Vagina (tissue), 2 donors: Measurements from ENCODE around the gene CABLES2. TPM values are rescaled to one million over a fixed set of nuclear protein-coding genes. Genes with fewer than 3 reads are reported as not detected.

Experiments used
- DNase-seq, 2 donors: peaks; one replicate each; pipeline ENCODE4 v3.0.0-alpha.2; 2017; ENCODE audit errors: extremely low spot score in 2 of 2
- H3K27ac ChIP-seq: fragments of 200-600 bp; sonication (generic); one replicate; pipeline ENCODE4 v1.5.1; 2019
- H3K27me3 ChIP-seq: fragments of 200-600 bp; sonication (generic); one replicate; pipeline ENCODE4 v1.5.1; 2019
- H3K36me3 ChIP-seq, 2 donors: fragments of 200-600 bp; sonication (generic); one replicate each; pipeline ENCODE4 v1.5.1; 2017 to 2019
- H3K4me1 ChIP-seq: fragments of 200-600 bp; sonication (generic); one replicate; pipeline ENCODE4 v1.5.1; 2019
- H3K4me3 ChIP-seq, 2 donors: fragments of 200-600 bp; sonication (generic); 1 replicate in 1 of 2; 2 replicates in 1 of 2; pipeline ENCODE4 v1.5.1; 2016 to 2019
- H3K9me3 ChIP-seq: fragments of 200-600 bp; sonication (generic); one replicate; pipeline ENCODE4 v1.5.1; 2019
- CTCF ChIP-seq, 3 experiments: fragments of 450-650 bp in 2 of 3; fragments of 200-600 bp in 1 of 3; sonication (generic) in 1 of 3; IDR thresholded peaks; one replicate each; pipeline ENCODE4 v1.5.1; 2017 to 2019; ENCODE audit warnings: antibody characterized with exemption in 3 of 3, mild to moderate bottlenecking in 2 of 3, moderate library complexity in 2 of 3
- POLR2A ChIP-seq, 2 donors: fragments of 450-650 bp; IDR thresholded peaks; one replicate each; pipeline ENCODE4 v1.6.1; 2017; ENCODE audit warnings: antibody characterized with exemption in 2 of 2, mild to moderate bottlenecking in 2 of 2, moderate library complexity in 2 of 2
- POLR2AphosphoS5 ChIP-seq, 2 donors: sonication (generic); formaldehyde crosslinking; IDR thresholded peaks; one replicate each; pipeline ENCODE4 v1.9.0; 2017; ENCODE audit warnings: antibody characterized with exemption in 2 of 2, mild to moderate bottlenecking in 2 of 2, low read depth in 1 of 2; ENCODE audit not compliant: insufficient read depth in 1 of 2
- intact Hi-C: fragments of 100-400 bp; cut with DNase I; formaldehyde crosslinking; loops from one replicate; pipeline ENCODE4 v1.15.1; 2023
- total RNA-seq: library from RNA; depleted of rRNA; stranded (reverse); fragments of >200 nt; gene quantifications from one replicate; pipeline ENCODE4 v1.2.3, GENCODE V29; 2016

CABLES2 gene
- total RNA-seq, 1 donor from 2014 or later = 1.5 TPM

GRCh38 chr20:62410746-62411478 lies 3.8 kb upstream of the CABLES2 start:
- Histone ChIP-seq H3K27ac (no peak overlapping the region), H3K4me3 (no peak overlapping the region), H3K36me3 (no peaks in the 10 kb centered on the region), H3K27me3 (no peaks in the 10 kb centered on the region), H3K4me1 (peaks cover 25% of the 10 kb centered on the region), H3K9me3 (no peaks in the 10 kb centered on the region)
- intact Hi-C loops = loop anchor here (10.0 kb wide), 1 partner anchor 404 kb away; the partner anchor contains the start of gene COL9A3
- TF ChIP-seq POLR2AphosphoS5 (IDR thresholded peaks at IDR 0.05; ENCODE audit: insufficient read depth in 1 of 2, low read depth in 1 of 2) (no peak), POLR2A (IDR thresholded peaks at IDR 0.05) (no peak), CTCF (IDR thresholded peaks at IDR 0.05) (no peak)
- no peak for DNase-seq

- DNase-seq = no peak
- intact Hi-C loops = loop anchor here (10.0 kb wide), 1 partner anchor 405 kb away; the partner anchor contains the start of gene COL9A3
- peaks cover 33% of the 10 kb centered on the region for H3K4me1 ChIP-seq
Observed at GRCh38 chr20:62409931-62410745, 3.1 kb upstream of the CABLES2 start.

DNA sequence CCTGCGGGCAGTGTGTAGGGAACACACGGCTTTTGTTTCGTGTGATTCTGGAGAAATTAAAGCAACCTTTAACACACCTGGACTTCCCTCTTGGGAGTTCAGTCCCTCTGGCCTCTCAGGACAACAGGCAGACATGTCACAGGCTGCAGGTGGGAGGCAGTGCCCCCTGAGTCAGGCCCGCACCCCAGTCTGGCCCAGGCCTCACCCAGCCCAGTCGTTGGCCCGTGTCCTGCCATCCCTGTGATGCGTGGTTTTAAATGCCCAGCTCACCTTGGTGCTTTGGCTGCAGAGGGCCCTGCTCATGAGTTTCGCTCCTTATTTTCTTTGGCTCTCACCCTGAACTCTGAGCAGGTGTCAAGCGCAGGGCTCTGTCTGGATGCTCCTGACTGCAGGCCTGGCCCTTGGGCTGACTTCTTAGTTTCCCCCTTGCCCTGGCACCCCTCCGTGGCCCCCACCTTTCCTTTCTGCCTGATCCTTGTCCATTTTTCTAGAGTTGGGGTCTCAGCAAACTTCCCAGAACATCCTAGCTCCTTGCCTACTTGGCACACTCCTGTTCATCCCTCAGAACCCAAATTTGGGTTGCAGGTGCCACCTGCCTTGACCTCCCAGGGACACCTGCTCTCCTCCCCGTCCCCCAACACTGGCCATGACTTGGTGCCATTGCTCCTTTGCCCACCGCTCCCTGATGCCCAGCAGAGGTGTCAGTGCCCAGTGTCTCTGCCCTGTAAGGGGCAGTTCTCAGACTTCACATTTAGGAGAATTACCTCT lies 2.2 kb upstream of the CABLES2 start:
- TF ChIP-seq POLR2A (IDR thresholded peaks at IDR 0.05) (no peak), CTCF (IDR thresholded peaks at IDR 0.05) (no peak), POLR2AphosphoS5 (IDR thresholded peaks at IDR 0.05; ENCODE audit: insufficient read depth in 1 of 2, low read depth in 1 of 2) (no peak)
- no peak overlapping the region for H3K27ac ChIP-seq
- intact Hi-C loops = no loop called here
- no peaks in the 10 kb centered on the region for H3K36me3 ChIP-seq
- H3K4me1 ChIP-seq = peaks cover 40% of the 10 kb centered on the region
- no peak overlapping the region for H3K4me3 ChIP-seq
- no peaks in the 10 kb centered on the region for H3K9me3 ChIP-seq
- no peaks in the 10 kb centered on the region for H3K27me3 ChIP-seq
- DNase-seq = no peak

More at GRCh38 chr20:62409931-62410745, 3.1 kb upstream of the CABLES2 start:
- H3K36me3 ChIP-seq = no peaks in the 10 kb centered on the region
- no peaks in the 10 kb centered on the region for H3K9me3 ChIP-seq
- TF ChIP-seq CTCF (IDR thresholded peaks at IDR 0.05) (peak in 1 of 3 experiments; percentile 4), POLR2A (IDR thresholded peaks at IDR 0.05) (no peak)
- H3K27ac ChIP-seq = no peak overlapping the region
- H3K4me3 ChIP-seq = no peak overlapping the region
- H3K27me3 ChIP-seq = no peaks in the 10 kb centered on the region

DNA sequence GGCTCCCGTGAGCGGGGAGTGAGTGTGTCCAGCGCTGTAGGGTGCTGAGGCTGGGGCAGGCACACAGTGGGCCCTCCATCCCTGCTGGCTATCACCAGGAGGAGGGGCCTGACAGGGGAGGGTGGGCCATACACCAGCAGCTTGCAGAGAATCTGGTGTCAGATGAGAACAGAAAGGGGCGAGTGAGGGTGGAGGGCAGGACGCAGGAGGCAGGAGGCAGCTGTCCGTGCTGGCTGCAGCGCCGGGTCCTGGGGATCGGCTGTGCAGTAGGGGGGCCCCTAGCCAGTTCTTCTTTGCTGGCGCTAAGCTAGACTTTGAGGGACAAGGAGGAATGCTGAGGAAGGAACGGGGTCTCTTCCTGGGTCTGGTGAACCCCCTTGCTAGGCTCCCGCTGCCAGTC lies 1.6 kb upstream of the CABLES2 start:
- no peak overlapping the region for H3K4me3 ChIP-seq
- H3K4me1 ChIP-seq = peaks cover 40% of the 10 kb centered on the region
- no peaks in the 10 kb centered on the region for H3K36me3 ChIP-seq
- no peaks in the 10 kb centered on the region for H3K27me3 ChIP-seq
- intact Hi-C loops = no loop called here
- H3K27ac ChIP-seq = no peak overlapping the region
- no peaks in the 10 kb centered on the region for H3K9me3 ChIP-seq
- DNase-seq = no peak
- no peak for TF ChIP-seq CTCF (IDR thresholded peaks at IDR 0.05)
- no peak for TF ChIP-seq POLR2A (IDR thresholded peaks at IDR 0.05)
